Bronchial epithelial cell (primary cell): Measurements from ENCODE around the gene ABO. TPM values are rescaled to one million over a fixed set of nuclear protein-coding genes. Genes with fewer than 3 reads are reported as not detected.
"Not testable (repeated sequence)": the region's sequence is repeated elsewhere in the genome, so short reads cannot be mapped to it uniquely, and the experiment has no call there.

Experiments
- DNase-seq: peaks from one replicate; pipeline ENCODE4 v3.0.0-alpha.2; 2010; ENCODE audit warnings: low read depth
- FAIRE-seq: peaks from 2 replicates; lab custom pipeline; 2011; peaks lifted over from hg19 to GRCh38; lab: Jason Lieb, UNC
- H3K27me3 ChIP-seq: 2 replicates; pipeline ENCODE4 v1.5.1; 2011; ENCODE audit warnings: low read length; ENCODE audit not compliant: control insufficient read depth, insufficient read depth
- H3K36me3 ChIP-seq: 2 replicates; pipeline ENCODE4 v1.5.1; 2011; ENCODE audit warnings: low read length; ENCODE audit not compliant: control insufficient read depth, insufficient read depth
- H3K4me3 ChIP-seq: 2 replicates; pipeline ENCODE4 v1.5.1; 2011; ENCODE audit warnings: mild to moderate bottlenecking, low read depth, low read length, control low read depth
- CTCF ChIP-seq: IDR thresholded peaks from 2 replicates; pipeline ENCODE4 v1.5.1; 2011; ENCODE audit warnings: mild to moderate bottlenecking, moderate library complexity, low read length, control low read depth, inconsistent platforms; ENCODE audit not compliant: insufficient read depth, severe bottlenecking
- total RNA-seq: library from RNA; depleted of rRNA; stranded (reverse); fragments of >200 nt; gene quantifications from 2 replicates; pipeline ENCODE4 v1.2.1, GENCODE V29; 2014

Gene ABO
- total RNA-seq, 1 donor from 2014 or later: 1.8 TPM

DNA sequence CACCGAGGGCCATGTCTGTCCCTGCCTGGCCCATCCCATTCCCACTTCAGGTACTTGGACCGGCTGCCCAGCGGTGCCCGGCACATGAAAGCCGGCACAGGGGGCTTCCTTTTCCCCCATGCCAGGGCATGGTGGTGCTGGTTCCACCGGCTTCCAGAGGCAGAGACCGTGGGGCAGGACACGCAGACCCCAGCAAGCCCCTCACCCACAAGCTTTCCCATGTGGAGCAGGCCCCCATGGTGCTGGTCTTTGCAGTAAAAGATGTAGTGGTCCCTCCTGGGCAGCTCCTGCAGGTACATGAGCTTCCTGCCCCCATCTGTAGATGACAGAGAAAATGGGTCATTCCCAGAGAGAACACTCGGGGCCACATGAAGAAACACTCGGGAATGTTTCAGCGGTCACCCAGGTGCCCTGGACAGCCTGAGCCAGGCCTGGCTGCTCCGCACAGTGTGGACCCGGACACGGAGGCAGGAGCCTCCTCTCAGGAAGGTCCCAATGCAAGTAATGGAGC, 67.9 kb downstream of the ABO start:
- peak; percentile 94 for FAIRE-seq
- H3K27me3 ChIP-seq: no peaks in the 10 kb centered on the region
- DNase-seq: no peak

DNA sequence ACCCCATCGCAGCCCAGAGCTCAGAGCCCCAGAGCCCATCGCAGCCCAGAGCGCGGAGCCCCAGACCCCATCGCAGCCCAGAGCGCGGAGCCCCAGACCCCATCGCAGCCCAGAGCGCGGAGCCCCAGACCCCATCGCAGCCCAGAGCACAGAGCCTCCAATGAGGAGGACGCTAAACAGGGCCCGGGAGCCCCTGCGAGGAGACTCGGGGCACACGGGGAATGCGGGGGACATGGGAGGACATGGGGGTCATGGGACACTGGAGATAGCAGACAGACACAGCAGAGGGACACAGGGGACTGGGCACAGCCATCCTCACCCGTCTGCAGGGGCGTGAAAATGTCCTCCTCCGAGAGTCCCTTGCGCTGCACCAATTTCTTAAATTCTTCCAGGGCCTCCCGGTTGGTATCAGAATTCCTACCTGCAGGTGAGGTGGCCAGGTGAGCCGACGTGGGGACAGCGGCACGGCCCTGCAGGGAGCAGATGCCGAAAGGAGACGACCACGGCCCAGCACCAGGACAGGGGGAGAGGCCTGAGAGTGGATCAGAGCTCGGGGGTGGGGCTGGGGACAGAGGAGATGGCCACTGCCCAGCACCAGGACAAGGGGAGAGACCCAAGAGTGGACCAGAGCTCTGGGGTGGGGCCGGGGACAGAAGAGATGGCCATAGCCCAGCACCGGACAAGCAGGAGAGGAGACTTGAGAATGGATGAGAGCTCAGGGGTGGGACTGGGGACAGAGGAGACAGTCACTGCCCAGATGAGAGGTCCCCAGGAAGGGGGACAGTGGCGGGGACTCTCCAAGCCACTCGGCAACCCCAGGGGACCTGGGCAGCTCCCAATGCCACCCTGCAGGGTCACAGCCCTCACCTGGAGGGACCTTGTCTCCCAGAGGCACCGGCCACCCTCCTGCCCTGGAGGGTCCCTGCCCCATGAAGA, 68.7 kb downstream of the ABO start:
- FAIRE-seq (no peak), DNase-seq (no peak)
- TF ChIP-seq CTCF: no peak
- H3K36me3 ChIP-seq: no peaks in the 10 kb centered on the region
- H3K27me3 ChIP-seq: no peaks in the 10 kb centered on the region
- H3K4me3 ChIP-seq: no peak overlapping the region

More for the DNA sequence above, 67.9 kb downstream of the ABO start:
- no peaks in the 10 kb centered on the region for H3K36me3 ChIP-seq
- TF ChIP-seq CTCF: no peak
- H3K4me3 ChIP-seq: no peak overlapping the region

GRCh38 chr9:133205481-133205887, 69.5 kb downstream of the ABO start:
- H3K4me3 ChIP-seq, DNase-seq, FAIRE-seq, H3K36me3 ChIP-seq, H3K27me3 ChIP-seq: not testable (repeated sequence)

Other genes with a start within 250 kb of the ABO start
- 29.7 and 31.4 TPM in 2 replicates for gene GTF3C5, start 244.2 kb downstream of the ABO start, total RNA-seq
- 0.53 and 1.3 TPM in 2 replicates for gene CEL, start 213.2 kb downstream of the ABO start, total RNA-seq
- 18.7 and 21.1 TPM in 2 replicates for gene RALGDS, start 154.0 kb downstream of the ABO start, total RNA-seq
- 1.0 and 1.1 TPM in 2 replicates for gene GBGT1, start 111.3 kb downstream of the ABO start, total RNA-seq
- not detected in 2 replicates for gene OBP2B, start 66.0 kb downstream of the ABO start, total RNA-seq
- gene SURF6, start 61.0 kb upstream of the ABO start, total RNA-seq: 9.0 and 11.1 TPM in 2 replicates
- 17.5 and 21.3 TPM in 2 replicates for gene MED22, start 72.9 kb upstream of the ABO start, total RNA-seq
- 2,200 and 3,023 TPM in 2 replicates for gene RPL7A, start 73.0 kb upstream of the ABO start, total RNA-seq
- gene SURF1, start 81.3 kb upstream of the ABO start, total RNA-seq: 23.4 and 44.5 TPM in 2 replicates
- gene SURF2, start 81.3 kb upstream of the ABO start, total RNA-seq: 46.6 and 51.3 TPM in 2 replicates
- 269 and 295 TPM in 2 replicates for gene SURF4, start 100.9 kb upstream of the ABO start, total RNA-seq
- gene STKLD1, start 101.2 kb upstream of the ABO start, total RNA-seq: under 0.01 and 0.38 TPM in 2 replicates
- 13.7 and 15.5 TPM in 2 replicates for gene REXO4, start 142.8 kb upstream of the ABO start, total RNA-seq
- 0.53 and 1.0 TPM in 2 replicates for gene ADAMTS13, start 147.2 kb upstream of the ABO start, total RNA-seq
- 5.5 and 9.2 TPM in 2 replicates for gene CACFD1, start 184.8 kb upstream of the ABO start, total RNA-seq
- gene SLC2A6, start 203.9 kb upstream of the ABO start, total RNA-seq: 2.6 and 2.9 TPM in 2 replicates
- not detected in 2 replicates for gene MYMK, start 249.8 kb upstream of the ABO start, total RNA-seq